ENCODE results near the gene CCDC194.

CCDC194 gene

DNA sequence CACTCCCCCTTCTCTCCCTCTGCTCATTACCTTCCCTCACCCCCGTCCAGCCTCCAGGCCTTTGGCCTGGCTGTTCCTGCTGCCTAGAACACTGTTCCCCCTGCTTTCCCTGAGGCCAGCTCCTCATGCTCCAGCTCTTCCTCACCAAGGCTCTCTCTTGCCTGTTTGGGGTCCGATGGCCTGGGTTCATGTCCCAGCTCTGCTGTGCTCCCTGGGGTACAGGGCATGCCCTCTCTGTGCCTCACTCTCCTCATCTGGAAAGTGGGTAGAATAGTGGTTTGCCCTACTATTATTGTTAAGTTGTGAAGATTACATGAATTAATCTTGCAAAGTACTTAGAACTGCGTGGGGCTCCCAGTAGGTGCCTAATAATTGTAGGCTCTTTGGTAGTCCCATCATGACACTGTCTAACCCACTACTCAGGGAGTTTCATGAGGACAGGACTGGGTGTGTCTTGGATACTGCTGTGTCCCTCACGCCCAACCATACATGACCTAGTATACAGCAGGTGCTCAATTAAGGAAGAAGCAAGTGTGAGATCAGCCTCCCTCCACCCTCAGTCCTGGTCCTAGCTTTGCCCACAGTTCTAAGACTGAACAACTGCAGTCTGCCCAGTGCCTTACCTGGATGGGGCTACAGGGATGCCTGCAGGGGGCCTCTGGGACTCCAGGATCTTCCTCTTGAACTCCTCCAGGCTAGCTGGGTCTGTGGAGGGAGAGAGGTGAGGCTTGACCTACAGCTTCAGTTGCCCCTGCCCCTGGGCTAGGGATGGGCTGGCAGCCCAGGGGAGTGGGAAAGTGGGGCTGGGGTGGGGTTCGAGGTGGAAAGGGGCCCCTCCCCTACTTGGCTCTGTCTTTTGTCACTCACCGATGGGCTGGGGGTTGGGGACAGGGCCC is 33.8 kb downstream of the CCDC194 start:
- H3K4me3 Mint-ChIP-seq, result no peak overlapping the region
- H3K27me3 Mint-ChIP-seq, result peaks cover 54% of the 10 kb centered on the region
- H3K9me3 Mint-ChIP-seq, result peaks cover 3% of the 10 kb centered on the region
- H3K36me3 Mint-ChIP-seq, result no peaks in the 10 kb centered on the region
- H3K27ac Mint-ChIP-seq, result no peak overlapping the region
- H3K4me1 Mint-ChIP-seq, result no peaks in the 10 kb centered on the region
- ATAC-seq, result no peak

- Mint-ChIP-seq H3K27ac (no peak overlapping the region), H3K9me3 (no peaks in the 10 kb centered on the region), H3K36me3 (no peaks in the 10 kb centered on the region), H3K4me1 (no peaks in the 10 kb centered on the region), H3K4me3 (no peak overlapping the region), H3K27me3 (peaks cover 52% of the 10 kb centered on the region)
- ATAC-seq, result no peak
Observed at GRCh38 chr19:17358395-17358794, 35.6 kb downstream of the CCDC194 start.

GRCh38 chr19:17357724-17358123 is 36.3 kb downstream of the CCDC194 start:
- H3K4me3 Mint-ChIP-seq, result no peak overlapping the region
- H3K9me3 Mint-ChIP-seq, result no peaks in the 10 kb centered on the region
- no peak for ATAC-seq
- no peaks in the 10 kb centered on the region for H3K36me3 Mint-ChIP-seq
- H3K27me3 Mint-ChIP-seq, result peaks cover 54% of the 10 kb centered on the region
- H3K4me1 Mint-ChIP-seq, result no peaks in the 10 kb centered on the region
- no peak overlapping the region for H3K27ac Mint-ChIP-seq

DNA sequence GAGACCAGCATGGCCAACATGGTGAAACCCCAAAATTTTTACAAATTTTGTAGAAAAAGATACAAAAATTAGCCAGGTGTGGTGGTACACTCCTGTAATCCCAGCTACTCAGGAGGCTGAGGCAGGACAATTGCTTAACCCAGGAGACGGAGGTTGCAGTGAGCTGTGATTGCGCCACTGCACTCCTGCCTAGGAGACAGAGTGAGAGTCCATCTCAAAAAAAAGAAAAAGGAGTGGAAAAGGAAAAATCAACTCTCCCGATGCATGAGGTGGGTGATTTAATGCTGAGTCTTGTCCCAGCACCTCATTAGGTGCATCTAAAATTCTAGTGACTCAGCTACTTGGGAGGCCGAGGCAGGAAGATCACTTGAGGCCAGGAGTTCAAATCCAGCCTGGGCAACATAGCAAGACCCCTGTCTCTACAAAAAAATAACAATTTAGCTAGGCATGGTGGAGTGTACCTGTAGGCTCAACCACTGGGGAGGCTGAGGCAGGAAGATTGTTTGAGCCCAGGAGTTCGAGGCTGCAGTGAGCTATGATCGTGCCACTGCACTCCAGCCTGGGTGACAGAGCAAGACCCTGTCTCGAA is 36.8 kb downstream of the CCDC194 start:
- no peak overlapping the region for H3K27ac Mint-ChIP-seq
- H3K4me1 Mint-ChIP-seq, result no peaks in the 10 kb centered on the region
- no peaks in the 10 kb centered on the region for H3K36me3 Mint-ChIP-seq
- no peak overlapping the region for H3K4me3 Mint-ChIP-seq
- H3K9me3 Mint-ChIP-seq, result no peaks in the 10 kb centered on the region
- no peak for ATAC-seq
- peaks cover 54% of the 10 kb centered on the region for H3K27me3 Mint-ChIP-seq

GRCh38 chr19:17353386-17353785 is 40.6 kb downstream of the CCDC194 start:
- Mint-ChIP-seq H3K4me1 (peaks cover 15% of the 10 kb centered on the region), H3K27me3 (peaks cover 68% of the 10 kb centered on the region), H3K9me3 (no peaks in the 10 kb centered on the region), H3K27ac (no peak overlapping the region), H3K36me3 (no peaks in the 10 kb centered on the region), H3K4me3 (no peak overlapping the region)
- ATAC-seq, result no peak

- Mint-ChIP-seq H3K27ac (no peak overlapping the region), H3K4me3 (no peak overlapping the region), H3K36me3 (no peaks in the 10 kb centered on the region), H3K27me3 (peaks cover 74% of the 10 kb centered on the region), H3K4me1 (peaks cover 15% of the 10 kb centered on the region), H3K9me3 (no peaks in the 10 kb centered on the region)
- no peak for ATAC-seq
Observed at GRCh38 chr19:17352608-17353280, 41.3 kb downstream of the CCDC194 start.

- H3K9me3 Mint-ChIP-seq, result no peaks in the 10 kb centered on the region
- H3K4me3 Mint-ChIP-seq, result no peak overlapping the region
- H3K27ac Mint-ChIP-seq, result no peak overlapping the region
- no peak for ATAC-seq
- no peaks in the 10 kb centered on the region for H3K36me3 Mint-ChIP-seq
- peaks cover 77% of the 10 kb centered on the region for H3K27me3 Mint-ChIP-seq
- peaks cover 15% of the 10 kb centered on the region for H3K4me1 Mint-ChIP-seq
Observed at GRCh38 chr19:17351815-17352435, 42.1 kb downstream of the CCDC194 start.

DNA sequence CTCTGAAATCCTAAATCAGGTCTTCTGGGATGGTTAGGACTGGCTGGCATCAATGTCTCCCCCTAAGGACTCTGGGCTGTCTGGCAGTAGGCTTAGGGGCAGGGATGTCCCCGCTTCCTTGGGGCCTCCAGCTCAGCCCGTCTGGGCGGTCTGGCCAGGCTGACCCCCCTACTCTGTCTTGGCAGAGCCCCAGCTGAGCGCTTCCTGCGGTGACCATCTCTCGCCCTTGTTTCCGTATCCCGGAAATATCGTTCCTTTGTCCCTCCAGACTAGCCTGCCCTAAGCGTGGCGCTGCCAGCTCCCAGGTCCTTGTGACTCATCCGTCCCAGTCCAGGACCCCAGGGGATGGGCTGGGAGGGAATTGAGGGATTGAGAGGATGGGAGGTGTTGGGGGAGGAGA is 45.3 kb downstream of the CCDC194 start:
- H3K27ac Mint-ChIP-seq, result no peak overlapping the region
- H3K4me1 Mint-ChIP-seq, result peaks cover 23% of the 10 kb centered on the region
- H3K36me3 Mint-ChIP-seq, result no peaks in the 10 kb centered on the region
- H3K9me3 Mint-ChIP-seq, result no peaks in the 10 kb centered on the region
- no peak for ATAC-seq
- H3K4me3 Mint-ChIP-seq, result no peak overlapping the region
- H3K27me3 Mint-ChIP-seq, result peaks cover 64% of the 10 kb centered on the region

DNA sequence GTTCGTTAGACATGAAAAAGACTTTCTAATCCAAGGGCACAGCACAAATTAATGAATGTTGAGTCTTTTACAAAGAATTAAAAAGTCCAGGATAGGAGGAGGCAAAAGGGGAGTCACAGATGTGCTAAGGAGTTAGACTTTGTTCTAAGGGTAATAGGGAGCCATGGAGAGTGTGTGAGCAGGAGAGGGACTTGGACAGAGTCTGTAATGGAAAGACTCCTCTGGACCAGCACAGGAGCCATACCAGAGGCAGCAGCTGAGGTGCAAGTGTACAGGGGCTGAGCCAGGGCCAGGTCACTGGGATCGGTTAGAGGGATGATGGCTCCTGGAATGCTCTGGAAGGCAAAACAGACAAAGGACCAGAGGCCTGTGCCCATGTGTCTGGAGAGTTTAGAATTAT is 46.1 kb downstream of the CCDC194 start:
- Mint-ChIP-seq H3K27ac (no peak overlapping the region), H3K4me1 (peaks cover 23% of the 10 kb centered on the region), H3K4me3 (no peak overlapping the region), H3K36me3 (no peaks in the 10 kb centered on the region), H3K27me3 (peaks cover 55% of the 10 kb centered on the region), H3K9me3 (no peaks in the 10 kb centered on the region)
- ATAC-seq, result no peak

GRCh38 chr19:17347361-17347760 is 46.6 kb downstream of the CCDC194 start:
- peaks cover 23% of the 10 kb centered on the region for H3K4me1 Mint-ChIP-seq
- ATAC-seq, result no peak
- no peak overlapping the region for H3K27ac Mint-ChIP-seq
- H3K4me3 Mint-ChIP-seq, result no peak overlapping the region
- no peaks in the 10 kb centered on the region for H3K9me3 Mint-ChIP-seq
- H3K36me3 Mint-ChIP-seq, result no peaks in the 10 kb centered on the region
- peaks cover 50% of the 10 kb centered on the region for H3K27me3 Mint-ChIP-seq

DNA sequence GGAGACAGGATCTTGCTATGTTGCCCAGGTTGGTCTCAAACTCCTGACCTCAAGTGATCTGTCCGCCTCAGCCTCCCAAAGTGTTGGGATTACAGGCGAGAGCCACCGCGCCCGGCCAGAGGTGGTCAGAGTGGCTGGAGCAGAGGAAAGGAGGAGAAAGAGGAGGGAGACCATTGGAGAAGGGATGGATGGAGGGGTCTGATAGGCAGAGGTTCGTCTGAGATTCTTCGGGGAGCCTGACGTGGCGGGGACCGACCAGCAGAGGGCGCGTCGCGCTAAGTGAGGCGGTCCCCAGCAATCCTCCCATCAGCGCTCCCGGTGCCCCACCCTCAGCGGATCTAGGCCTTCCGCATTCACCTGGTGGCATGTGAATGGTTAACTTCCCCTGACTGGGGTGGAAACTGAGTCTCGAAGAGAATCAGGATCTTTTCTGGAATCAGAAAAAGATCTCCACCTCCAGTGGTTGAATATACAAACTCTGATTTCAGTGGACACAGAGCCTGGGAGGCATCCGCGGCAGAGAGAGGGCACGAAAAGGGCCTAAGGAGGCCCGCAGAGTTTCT is 47.8 kb downstream of the CCDC194 start:
- ATAC-seq, result peak; percentile 91
- peaks cover 38% of the 10 kb centered on the region for H3K27me3 Mint-ChIP-seq
- no peaks in the 10 kb centered on the region for H3K9me3 Mint-ChIP-seq
- H3K4me3 Mint-ChIP-seq, result no peak overlapping the region
- peaks cover 4% of the 10 kb centered on the region for H3K36me3 Mint-ChIP-seq
- H3K4me1 Mint-ChIP-seq, result peaks cover 16% of the 10 kb centered on the region
- no peak overlapping the region for H3K27ac Mint-ChIP-seq

GRCh38 chr19:17341845-17342244 is 52.2 kb downstream of the CCDC194 start:
- Mint-ChIP-seq H3K36me3 (peaks cover 15% of the 10 kb centered on the region), H3K27ac (no peak overlapping the region), H3K27me3 (no peaks in the 10 kb centered on the region), H3K4me3 (no peak overlapping the region), H3K4me1 (peaks cover 32% of the 10 kb centered on the region), H3K9me3 (no peaks in the 10 kb centered on the region)
- ATAC-seq, result no peak

GRCh38 chr19:17341386-17341785 is 52.6 kb downstream of the CCDC194 start:
- Mint-ChIP-seq H3K36me3 (peaks cover 15% of the 10 kb centered on the region), H3K9me3 (no peaks in the 10 kb centered on the region), H3K27ac (no peak overlapping the region), H3K4me1 (peaks cover 35% of the 10 kb centered on the region), H3K27me3 (no peaks in the 10 kb centered on the region), H3K4me3 (no peak overlapping the region)
- no peak for ATAC-seq

GRCh38 chr19:17340871-17341357 is 53.1 kb downstream of the CCDC194 start:
- Mint-ChIP-seq H3K27me3 (no peaks in the 10 kb centered on the region), H3K36me3 (peaks cover 15% of the 10 kb centered on the region), H3K9me3 (no peaks in the 10 kb centered on the region), H3K4me1 (peaks cover 33% of the 10 kb centered on the region), H3K4me3 (no peak overlapping the region), H3K27ac (no peak overlapping the region)
- no peak for ATAC-seq

Measured in stimulated activated memory B cell treated with anti-CD40 and anti-IgM and Interleukin-4, amounts not matched to agents 10 μg/mL and 1 μg/mL and 100 μg/mL, for 72 hours (primary cell).